ENCODE results near the gene ERRFI1. TPM values are rescaled to one million over a fixed set of nuclear protein-coding genes. Genes with fewer than 3 reads are reported as not detected.

Gene ERRFI1
- total and polyA plus RNA-seq, 10 donors, result 2.0 to 12.5 (median 7.9) TPM

DNA sequence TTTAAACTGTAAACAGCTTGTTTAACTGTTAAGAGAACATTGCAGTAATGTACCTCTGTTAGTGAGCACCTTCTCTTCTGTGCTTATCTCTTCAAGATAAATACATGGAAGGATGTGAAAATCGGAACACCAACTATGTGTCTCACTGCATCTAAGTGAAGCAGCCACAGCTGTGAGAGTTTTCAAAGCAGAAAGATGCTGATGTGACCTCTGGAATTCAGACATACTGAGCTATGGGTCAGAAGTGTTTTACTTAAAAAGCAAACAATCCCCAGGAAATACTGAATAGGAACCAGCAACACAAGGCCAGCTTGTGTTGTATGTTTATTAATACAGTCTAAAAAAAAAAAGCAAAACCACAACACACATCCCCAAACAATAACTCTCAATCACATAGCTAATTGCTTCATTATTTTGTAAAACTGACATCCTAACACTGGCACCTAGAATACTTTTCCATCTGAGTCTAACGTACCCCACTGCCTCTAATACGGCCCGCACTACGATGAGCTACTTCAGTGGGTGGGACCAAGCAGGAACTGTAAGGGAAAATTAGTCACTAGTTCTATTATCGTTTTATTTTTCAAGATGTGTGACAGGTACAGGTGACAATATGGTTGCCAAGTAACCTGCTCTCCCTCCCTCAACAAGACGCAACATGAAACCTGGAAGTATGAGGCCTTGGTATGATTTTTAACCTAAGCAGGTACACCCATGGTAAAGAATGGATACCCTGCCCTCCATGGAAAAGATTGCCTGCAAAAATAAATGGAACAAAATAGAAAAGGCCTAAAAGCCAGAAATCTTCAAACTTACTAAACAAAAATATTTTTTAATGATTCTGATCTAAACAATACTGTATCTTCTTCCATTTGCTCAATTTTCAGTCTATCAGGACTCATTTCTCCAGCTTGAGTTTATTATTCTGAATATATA, 13.9 kb downstream of the ERRFI1 start:
- Histone ChIP-seq H3K27me3 (replicated peaks in 1 of 7) (peaks cover 0 to 7% (median 0%) of the 10 kb centered on the region in 7 donors), H3K4me1 (peaks cover 3 to 24% (median 10%) of the 10 kb centered on the region in 6 donors), H3K9me3 (no peaks in the 10 kb centered on the region), H3K27ac (no peak overlapping the region), H3K36me3 (peaks cover 0 to 37% (median 4%) of the 10 kb centered on the region in 6 donors), H3K4me3 (no peak overlapping the region)
- intact Hi-C loops (cut with DNase I; ENCODE audit: low total_unique reads), result loop anchor here (10.0 kb wide), 2 partner anchors 303 to 333 kb away; partner anchors contain the start of gene SLC45A1
- no peak for DNase-seq
- TF ChIP-seq POLR2AphosphoS5 (IDR thresholded peaks at IDR 0.05) (no peak), POLR2A (IDR thresholded peaks at IDR 0.05) (no peak), CTCF (IDR thresholded peaks at IDR 0.05 in 8 of 11, conservative IDR thresholded peaks at IDR 0.05 in 3 of 11) (no peak)
- 88 to 94% (median 93%) methylated on average over 7 of the region's 7 CpGs for WGBS, 5 donors

GRCh38 chr1:8011016-8011415, 15.1 kb downstream of the ERRFI1 start:
- intact Hi-C loops (cut with DNase I; ENCODE audit: low total_unique reads), result loop anchor here (10.0 kb wide), 2 partner anchors 304 to 334 kb away; partner anchors contain the start of gene SLC45A1
- DNase-seq, result no peak
- Histone ChIP-seq H3K36me3 (peaks cover 0 to 37% (median 4%) of the 10 kb centered on the region in 6 donors), H3K4me3 (no peak overlapping the region), H3K27ac (no peak overlapping the region), H3K27me3 (replicated peaks in 1 of 7) (no peaks in the 10 kb centered on the region), H3K4me1 (peaks cover 3 to 15% (median 8%) of the 10 kb centered on the region in 6 donors), H3K9me3 (no peaks in the 10 kb centered on the region)
- WGBS, 5 donors, result 86 to 91% (median 88%) methylated on average over 4 of the region's 4 CpGs
- TF ChIP-seq CTCF (IDR thresholded peaks at IDR 0.05 in 8 of 11, conservative IDR thresholded peaks at IDR 0.05 in 3 of 11) (no peak), POLR2AphosphoS5 (IDR thresholded peaks at IDR 0.05) (no peak), POLR2A (IDR thresholded peaks at IDR 0.05) (no peak)

DNA sequence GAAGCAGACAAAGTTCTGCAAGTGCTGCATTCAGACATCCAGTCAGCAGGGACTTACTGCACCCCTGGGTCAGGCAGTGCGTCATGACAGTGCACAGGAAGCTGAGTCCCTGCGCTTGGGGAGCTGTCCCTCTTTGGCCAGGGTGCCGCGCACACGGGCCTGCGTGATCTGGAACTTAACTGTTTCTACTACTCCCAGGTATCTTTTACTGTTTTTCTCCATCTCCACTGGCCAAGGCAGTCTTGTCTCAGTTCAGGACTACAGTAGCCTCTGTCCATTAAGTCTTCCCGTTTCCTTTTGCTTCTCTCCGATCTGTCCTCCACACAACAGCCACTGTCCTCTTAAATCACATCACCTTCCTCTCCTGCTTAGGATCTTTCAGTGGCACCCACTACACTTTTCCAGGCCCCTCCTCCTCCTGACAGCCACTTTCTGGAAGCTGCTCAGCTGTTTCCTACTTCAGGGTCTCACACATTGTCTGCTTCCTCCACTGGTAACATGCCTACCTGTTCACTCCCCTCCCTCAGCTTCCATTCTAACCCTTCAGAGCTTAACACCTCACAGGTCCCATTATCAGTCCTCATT, 15.9 kb downstream of the ERRFI1 start:
- intact Hi-C loops (cut with DNase I; ENCODE audit: low total_unique reads), result loop anchor here (10.0 kb wide), 2 partner anchors 305 to 335 kb away; partner anchors contain the start of gene SLC45A1
- DNase-seq, result no peak
- H3K27me3 ChIP-seq (replicated peaks in 1 of 7), result no peaks in the 10 kb centered on the region
- H3K27ac ChIP-seq, result no peak overlapping the region
- WGBS, 5 donors, result 85 to 91% (median 87%) methylated on average over 8 of the region's 8 CpGs
- H3K4me1 ChIP-seq, result peaks cover 0 to 15% (median 8%) of the 10 kb centered on the region in 6 donors
- no peak overlapping the region for H3K4me3 ChIP-seq
- TF ChIP-seq POLR2A (IDR thresholded peaks at IDR 0.05) (no peak), POLR2AphosphoS5 (IDR thresholded peaks at IDR 0.05) (no peak), CTCF (IDR thresholded peaks at IDR 0.05 in 8 of 11, conservative IDR thresholded peaks at IDR 0.05 in 3 of 11) (no peak)
- no peaks in the 10 kb centered on the region for H3K9me3 ChIP-seq
- H3K36me3 ChIP-seq, result peaks cover 0 to 37% (median 4%) of the 10 kb centered on the region in 6 donors

All from spleen (tissue), 11 donors.